ENCODE data around the gene ASF1A. TPM values are rescaled to one million over a fixed set of nuclear protein-coding genes. Genes with fewer than 3 reads are reported as not detected.

The ASF1A gene
- total and polyA plus RNA-seq, 2 of the 13 experiments (the other 11 are each of a cell fraction or from before 2014, with no cell fraction given) = 14.5 to 49.9 TPM

DNA sequence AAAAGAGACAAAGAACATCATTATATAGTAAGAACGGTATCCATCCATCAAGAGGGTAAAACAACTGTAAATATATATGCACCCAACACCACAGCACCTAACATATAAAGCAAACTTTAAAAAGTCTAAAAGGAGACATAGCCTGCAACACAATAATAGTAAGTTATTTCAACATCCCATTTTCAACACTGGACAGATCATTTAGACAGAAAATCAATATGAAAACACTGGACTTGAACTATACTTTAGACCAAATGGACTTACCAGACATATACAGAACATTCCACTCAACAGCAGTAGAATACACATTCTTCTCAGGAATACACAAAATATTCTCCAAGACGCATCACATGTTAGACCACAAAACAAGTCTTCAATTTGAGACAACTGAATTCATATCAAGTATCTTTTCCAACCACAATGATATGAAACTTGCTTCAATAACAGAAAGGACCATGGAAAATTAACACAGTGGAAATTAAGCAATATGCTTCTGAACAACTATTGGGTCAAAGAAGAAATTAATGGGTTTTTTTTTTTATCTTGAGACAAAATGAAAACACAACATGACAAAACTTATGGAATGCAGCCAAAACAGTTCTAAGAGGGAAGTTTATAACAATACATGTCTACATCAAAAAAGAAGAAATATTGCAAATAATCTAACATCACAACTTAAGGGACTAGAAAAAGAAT is 23.9 kb upstream of the ASF1A start (continued):
- TF ChIP-seq CSRNP1 (CRISPR knock-in tag; IDR thresholded peaks at IDR 0.05) (no peak), MAX (IDR thresholded peaks at IDR 0.05) (no peak), ARNTL (CRISPR knock-in tag; IDR thresholded peaks at IDR 0.05) (no peak), ZNF180 (CRISPR knock-in tag; IDR thresholded peaks at IDR 0.05; ENCODE audit: borderline replicate concordance, low read depth) (no peak), MIXL1 (CRISPR knock-in tag; IDR thresholded peaks at IDR 0.05) (peak; percentile 72), SMAD3 (CRISPR knock-in tag; IDR thresholded peaks at IDR 0.05) (0 out of 2 replicates have a peak, but pooled peaks have one; percentile 58), CEBPB (IDR thresholded peaks at IDR 0.05; ENCODE audit: borderline replicate concordance, low read depth, low read length) (peak; percentile 64; the same call in 1 of the 2 replicates), MEIS1 (CRISPR knock-in tag; IDR thresholded peaks at IDR 0.05; ENCODE audit: borderline replicate concordance) (peak; percentile 49; the same call in 1 of the 2 replicates), HDAC1 (CRISPR knock-in tag; IDR thresholded peaks at IDR 0.05) (0 out of 2 replicates have a peak, but pooled peaks have one; percentile 27), NFIC (IDR thresholded peaks at IDR 0.05; ENCODE audit: low read length) (0 out of 2 replicates have a peak, but pooled peaks have one; percentile 23), SAP130 (CRISPR knock-in tag; IDR thresholded peaks at IDR 0.05; ENCODE audit: low read depth) (peak; percentile 20; the same call in 1 of the 2 replicates), MTF1 (CRISPR knock-in tag; IDR thresholded peaks at IDR 0.05) (no peak), AHDC1 (CRISPR knock-in tag; IDR thresholded peaks at IDR 0.05; ENCODE audit: borderline replicate concordance) (peak; percentile 85; the same call in 1 of the 2 replicates), KLF16 (CRISPR knock-in tag; IDR thresholded peaks at IDR 0.05) (peak in 1 of 2 experiments; percentile 52; a peak in 1 of 4 replicates)
- TF ChIP-seq, protein P1, sequence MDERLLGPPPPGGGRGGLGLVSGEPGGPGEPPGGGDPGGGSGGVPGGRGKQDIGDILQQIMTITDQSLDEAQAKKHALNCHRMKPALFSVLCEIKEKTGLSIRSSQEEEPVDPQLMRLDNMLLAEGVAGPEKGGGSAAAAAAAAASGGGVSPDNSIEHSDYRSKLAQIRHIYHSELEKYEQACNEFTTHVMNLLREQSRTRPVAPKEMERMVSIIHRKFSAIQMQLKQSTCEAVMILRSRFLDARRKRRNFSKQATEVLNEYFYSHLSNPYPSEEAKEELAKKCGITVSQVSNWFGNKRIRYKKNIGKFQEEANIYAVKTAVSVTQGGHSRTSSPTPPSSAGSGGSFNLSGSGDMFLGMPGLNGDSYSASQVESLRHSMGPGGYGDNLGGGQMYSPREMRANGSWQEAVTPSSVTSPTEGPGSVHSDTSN (CRISPR knock-in tag; IDR thresholded peaks at IDR 0.05) = peak; percentile 83
- TF ChIP-seq, protein P2, sequence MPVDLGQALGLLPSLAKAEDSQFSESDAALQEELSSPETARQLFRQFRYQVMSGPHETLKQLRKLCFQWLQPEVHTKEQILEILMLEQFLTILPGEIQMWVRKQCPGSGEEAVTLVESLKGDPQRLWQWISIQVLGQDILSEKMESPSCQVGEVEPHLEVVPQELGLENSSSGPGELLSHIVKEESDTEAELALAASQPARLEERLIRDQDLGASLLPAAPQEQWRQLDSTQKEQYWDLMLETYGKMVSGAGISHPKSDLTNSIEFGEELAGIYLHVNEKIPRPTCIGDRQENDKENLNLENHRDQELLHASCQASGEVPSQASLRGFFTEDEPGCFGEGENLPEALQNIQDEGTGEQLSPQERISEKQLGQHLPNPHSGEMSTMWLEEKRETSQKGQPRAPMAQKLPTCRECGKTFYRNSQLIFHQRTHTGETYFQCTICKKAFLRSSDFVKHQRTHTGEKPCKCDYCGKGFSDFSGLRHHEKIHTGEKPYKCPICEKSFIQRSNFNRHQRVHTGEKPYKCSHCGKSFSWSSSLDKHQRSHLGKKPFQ (CRISPR knock-in tag; IDR thresholded peaks at IDR 0.05; ENCODE audit: insufficient replicate concordance) = no peak
